ENCODE measurements around the gene ARPP19. TPM values are rescaled to one million over a fixed set of nuclear protein-coding genes. Genes with fewer than 3 reads are reported as not detected.
A peak's percentile ranks its signal among the peaks of the same experiment; 100 is the strongest.
"Not testable (repeated sequence)": the region's sequence is repeated elsewhere in the genome, so short reads cannot be mapped to it uniquely, and the experiment has no call there.

The ARPP19 gene
- total and polyA plus RNA-seq, 2 experiments from 2014 or later, result 78.9 to 176 TPM

DNA sequence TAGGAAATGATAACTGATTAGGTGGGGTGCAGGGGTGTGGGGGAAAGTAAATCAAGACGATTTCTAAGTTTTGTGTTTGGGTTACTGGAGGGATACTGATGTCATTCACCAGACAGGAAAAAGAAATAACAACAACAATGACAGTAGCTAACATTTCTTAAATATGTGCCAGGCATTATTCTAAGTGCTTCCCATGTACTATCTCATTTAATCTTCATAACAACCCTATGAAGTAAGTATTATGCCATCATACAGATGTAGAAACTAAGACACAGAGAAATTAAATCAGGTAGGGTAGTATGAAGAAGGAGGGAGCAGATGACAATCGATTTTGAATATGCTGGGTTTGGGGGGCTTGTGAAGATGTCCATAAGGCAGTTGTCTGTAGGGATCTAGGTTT lies 53.5 kb downstream of the ARPP19 start:
- Histone ChIP-seq H3K36me3 (no peaks in the 10 kb centered on the region), H3K4me3 (no peak overlapping the region), H3K9me3 (ENCODE audit: low read depth) (no peaks in the 10 kb centered on the region), H3K27me3 (no peaks in the 10 kb centered on the region), H3K27ac (no peak overlapping the region), H3K4me1 (ENCODE audit: low read depth) (no peaks in the 10 kb centered on the region)
- TF ChIP-seq CTCF (IDR thresholded peaks at IDR 0.05; ENCODE audit: low read depth, low read length), result no peak
- no peak for DNase-seq (ENCODE audit: low read depth in 1 of 2, low spot score in 1 of 2)

DNA sequence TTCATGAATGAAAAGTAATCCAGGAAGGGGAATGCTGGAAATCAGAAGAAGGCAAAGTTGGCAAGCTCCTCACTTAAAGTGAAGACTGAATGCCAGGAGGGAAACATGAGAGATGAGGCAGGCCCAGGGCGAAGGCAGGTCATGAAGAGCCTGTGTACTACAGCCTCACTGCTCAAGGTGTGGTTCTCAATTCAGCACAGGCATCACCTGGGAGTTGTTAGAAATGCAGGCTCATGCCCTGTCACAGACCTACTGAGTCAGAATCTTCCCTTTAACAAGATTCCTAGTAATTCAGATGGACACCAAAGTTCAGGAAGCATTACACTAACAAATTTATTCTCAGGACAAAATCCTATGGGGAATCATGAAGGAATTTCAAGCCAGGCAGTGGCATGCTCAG lies 54.3 kb downstream of the ARPP19 start:
- no peak overlapping the region for H3K27ac ChIP-seq
- no peak for DNase-seq (ENCODE audit: low read depth in 1 of 2, low spot score in 1 of 2)
- H3K27me3 ChIP-seq, result no peaks in the 10 kb centered on the region
- TF ChIP-seq CTCF (IDR thresholded peaks at IDR 0.05; ENCODE audit: low read depth, low read length), result no peak
- H3K4me1 ChIP-seq (ENCODE audit: low read depth), result no peaks in the 10 kb centered on the region
- H3K4me3 ChIP-seq, result no peak overlapping the region
- no peaks in the 10 kb centered on the region for H3K36me3 ChIP-seq
- no peaks in the 10 kb centered on the region for H3K9me3 ChIP-seq (ENCODE audit: low read depth)

DNA sequence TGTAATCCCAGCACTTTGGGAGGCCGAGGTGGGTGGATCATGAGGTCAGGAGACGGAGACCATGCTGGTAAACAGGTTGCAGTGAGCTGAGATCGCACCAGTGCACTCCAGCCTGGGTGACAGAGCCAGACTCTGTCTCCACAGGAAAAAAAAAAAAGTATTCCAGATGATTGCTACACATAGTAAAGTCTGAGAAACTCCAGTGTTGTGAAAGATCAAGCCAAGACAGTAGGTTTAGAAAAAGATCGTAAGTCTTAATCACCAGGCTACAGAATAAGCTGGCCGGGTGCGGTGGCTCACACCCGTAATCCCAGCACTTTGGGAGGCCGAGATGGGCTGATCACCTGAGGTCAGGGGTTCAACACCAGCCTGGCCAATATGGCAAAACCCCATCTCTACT lies 56.0 kb downstream of the ARPP19 start:
- not testable (repeated sequence) for H3K27ac ChIP-seq; H3K4me1 ChIP-seq (ENCODE audit: low read depth)
- DNase-seq (ENCODE audit: low read depth in 1 of 2, low spot score in 1 of 2), result peak in 1 of 2 donors; percentile 10

DNA sequence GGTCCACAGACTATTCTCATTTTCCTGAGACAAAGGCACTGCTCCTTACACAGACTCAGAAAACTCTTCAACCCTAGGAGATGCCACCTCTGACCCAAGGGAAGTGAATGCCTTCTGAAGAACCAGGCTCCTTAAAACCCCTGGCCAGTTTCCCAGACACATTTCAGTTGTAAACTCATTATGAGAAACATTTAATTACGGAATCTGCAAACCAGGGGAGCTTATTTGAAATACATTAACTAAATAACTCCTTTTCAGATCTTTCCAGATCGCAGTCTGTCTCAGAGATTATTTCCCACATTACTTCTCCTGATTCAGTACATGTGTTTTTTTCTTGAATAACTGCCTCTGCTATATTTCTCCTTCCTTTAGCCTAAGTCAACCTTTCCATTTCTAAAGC lies 57.7 kb downstream of the ARPP19 start:
- DNase-seq (ENCODE audit: low read depth in 1 of 2, low spot score in 1 of 2), result no peak
- H3K27ac ChIP-seq, result no peak overlapping the region
- H3K4me1 ChIP-seq (ENCODE audit: low read depth), result no peaks in the 10 kb centered on the region
- H3K27me3 ChIP-seq, result no peaks in the 10 kb centered on the region
- H3K9me3 ChIP-seq (ENCODE audit: low read depth), result no peaks in the 10 kb centered on the region
- H3K36me3 ChIP-seq, result no peaks in the 10 kb centered on the region
- H3K4me3 ChIP-seq, result no peak overlapping the region
- no peak for TF ChIP-seq CTCF (IDR thresholded peaks at IDR 0.05; ENCODE audit: low read depth, low read length)

More for the DNA sequence above, 56.0 kb downstream of the ARPP19 start:
- H3K27me3 ChIP-seq; H3K9me3 ChIP-seq (ENCODE audit: low read depth); H3K36me3 ChIP-seq; H3K4me3 ChIP-seq: not testable (repeated sequence)

DNA sequence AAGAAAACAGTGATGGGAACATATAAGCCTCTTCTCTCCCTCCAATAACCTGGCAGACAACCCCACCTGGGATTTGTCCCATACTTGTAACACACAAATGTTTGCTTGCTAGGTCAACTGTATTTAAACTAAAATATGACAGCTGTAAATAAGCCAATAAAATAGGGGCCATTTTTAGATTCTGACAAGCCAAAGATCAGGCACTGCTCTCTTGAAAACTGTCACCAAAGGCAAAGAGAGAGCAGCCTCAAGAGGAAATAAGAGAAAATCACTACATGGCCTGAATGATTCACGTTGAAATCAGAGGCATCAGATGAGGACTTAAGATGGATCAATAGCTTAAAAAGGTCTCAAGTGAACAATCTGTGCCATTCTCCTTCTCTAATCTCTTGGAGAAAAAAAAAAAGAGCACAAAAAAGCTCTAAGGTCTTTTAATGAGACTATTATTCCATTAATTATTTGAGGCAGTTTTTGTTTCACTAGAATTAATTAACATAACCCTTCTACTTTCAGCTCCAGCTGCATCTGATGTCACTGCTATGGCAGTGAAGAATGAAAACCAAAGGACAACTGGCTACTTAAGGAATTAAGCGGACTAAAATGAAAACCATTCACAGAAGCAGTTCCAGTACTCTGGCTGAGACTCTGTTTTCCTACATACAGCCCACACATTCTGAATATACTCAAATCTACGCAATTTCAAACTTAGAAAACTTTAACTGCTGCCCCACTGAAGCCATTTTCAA lies 59.2 kb downstream of the ARPP19 start:
- no peak for TF ChIP-seq CTCF (IDR thresholded peaks at IDR 0.05; ENCODE audit: low read depth, low read length)
- no peak for DNase-seq (ENCODE audit: low read depth in 1 of 2, low spot score in 1 of 2)
- Histone ChIP-seq H3K9me3 (ENCODE audit: low read depth) (no peaks in the 10 kb centered on the region), H3K27ac (no peak overlapping the region), H3K4me3 (no peak overlapping the region), H3K36me3 (no peaks in the 10 kb centered on the region), H3K27me3 (no peaks in the 10 kb centered on the region), H3K4me1 (ENCODE audit: low read depth) (no peaks in the 10 kb centered on the region)

GRCh38 chr15:52506549-52506948 lies 62.3 kb downstream of the ARPP19 start:
- DNase-seq (ENCODE audit: low read depth in 1 of 2, low spot score in 1 of 2), result no peak

More at GRCh38 chr15:52506549-52506948, 62.3 kb downstream of the ARPP19 start:
- no peak for TF ChIP-seq CTCF (IDR thresholded peaks at IDR 0.05; ENCODE audit: low read depth, low read length)
- H3K9me3 ChIP-seq (ENCODE audit: low read depth), result no peaks in the 10 kb centered on the region
- H3K36me3 ChIP-seq, result no peaks in the 10 kb centered on the region
- H3K27me3 ChIP-seq, result no peaks in the 10 kb centered on the region
- H3K4me1 ChIP-seq (ENCODE audit: low read depth), result no peaks in the 10 kb centered on the region
- H3K4me3 ChIP-seq, result no peak overlapping the region
- no peak overlapping the region for H3K27ac ChIP-seq
